IMR-90 (cell line): Measurements from ENCODE around the gene TMPRSS9. TPM values are rescaled to one million over a fixed set of nuclear protein-coding genes. Genes with fewer than 3 reads are reported as not detected.

ENCODE experiments used
- ATAC-seq: fragments of 200-7000 bp; cut with Tn5 transposase; 2 replicates; pipeline ENCODE4 v1.9.1; 2020; ENCODE audit warnings: low read depth, mild to moderate bottlenecking, moderate library complexity
- BruUV-seq: library from RNA; stranded (reverse); fragments of 400-500 nt; replicated peaks from 2 replicates; lab custom pipeline; 2021; lab: Mats Ljungman, UMichigan
- CTCF ChIA-PET: fragments of 300-600 bp; formaldehyde crosslinking; extraction: SDS; loops from one replicate; lab custom pipeline; 2021; ENCODE audit warnings: antibody characterized with exemption; lab: Yijun Ruan, JAX
- POLR2A ChIA-PET: fragments of 300-600 bp; sonication (Branson Sonifier 250); formaldehyde crosslinking; loops from one replicate; lab custom pipeline; 2022; ENCODE audit warnings: antibody characterized with exemption; ENCODE audit not compliant: unreplicated experiment; lab: Charles Lee
- DNase-seq: peaks from one replicate; pipeline ENCODE4 v3.0.0; 2013
- H2AFZ ChIP-seq: replicated peaks from 2 replicates; pipeline ENCODE3; 2013; ENCODE audit warnings: low read length, mild to moderate bottlenecking; ENCODE audit not compliant: poor library complexity
- H2AK5ac ChIP-seq: 2 replicates; pipeline ENCODE4 v1.6.1; 2013; ENCODE audit warnings: low read depth, low read length, inconsistent platforms
- H2AK9ac ChIP-seq: replicated peaks from 2 replicates; pipeline ENCODE3; 2013; ENCODE audit warnings: mild to moderate bottlenecking, low read depth, low read length, moderate library complexity; ENCODE audit not compliant: poor library complexity
- H2BK120ac ChIP-seq: 2 replicates; pipeline ENCODE4 v1.6.1; 2013; ENCODE audit warnings: low read depth, low read length, inconsistent platforms
- H2BK15ac ChIP-seq: 3 replicates; pipeline ENCODE4 v1.6.1; 2013; ENCODE audit warnings: low read depth, low read length, inconsistent platforms
- H2BK20ac ChIP-seq: 2 replicates; pipeline ENCODE4 v1.6.1; 2013; ENCODE audit warnings: low read depth, mild to moderate bottlenecking, inconsistent platforms, low read length, moderate library complexity
- H2BK5ac ChIP-seq: 2 replicates; pipeline ENCODE4 v1.6.1; 2013; ENCODE audit warnings: mild to moderate bottlenecking, low read depth, low read length, inconsistent platforms; ENCODE audit not compliant: poor library complexity, severe bottlenecking
- H3K14ac ChIP-seq: replicated peaks from 2 replicates; pipeline ENCODE4 v1.6.1; 2013; ENCODE audit warnings: low read depth, low read length, inconsistent platforms
- H3K18ac ChIP-seq: 2 replicates; pipeline ENCODE4 v1.6.1; 2013; ENCODE audit warnings: low read depth, low read length, control low read depth
- H3K23ac ChIP-seq: 2 replicates; pipeline ENCODE4 v1.6.1; 2013; ENCODE audit warnings: low read depth, low read length, inconsistent platforms
- H3K27ac ChIP-seq: 2 replicates; pipeline ENCODE4 v1.5.1; 2013; ENCODE audit warnings: mild to moderate bottlenecking, control low read depth, low read length; ENCODE audit not compliant: insufficient read depth
- H3K27me3 ChIP-seq: 2 replicates; pipeline ENCODE4 v1.6.1; 2013; ENCODE audit warnings: low read length; ENCODE audit not compliant: control insufficient read depth, insufficient read depth
- H3K36me3 ChIP-seq: 2 replicates; pipeline ENCODE4 v1.6.1; 2013; ENCODE audit warnings: low read length, mixed read lengths; ENCODE audit not compliant: control insufficient read depth, insufficient read depth
- H3K4ac ChIP-seq: 2 replicates; pipeline ENCODE4 v1.6.1; 2013; ENCODE audit warnings: low read depth, low read length, inconsistent platforms
- H3K4me1 ChIP-seq: 2 replicates; pipeline ENCODE4 v1.6.1; 2013; ENCODE audit warnings: low read length, mixed read lengths; ENCODE audit not compliant: control insufficient read depth, insufficient read depth
- H3K4me2 ChIP-seq: 2 replicates; pipeline ENCODE4 v1.6.1; 2013; ENCODE audit warnings: low read depth, mild to moderate bottlenecking, control low read depth, low read length, moderate library complexity
- H3K4me3 ChIP-seq: 2 replicates; pipeline ENCODE4 v1.5.1; 2013; ENCODE audit warnings: low read depth, mild to moderate bottlenecking, control low read depth, low read length, moderate library complexity; ENCODE audit not compliant: insufficient read depth
- H3K56ac ChIP-seq: 2 replicates; pipeline ENCODE4 v1.6.1; 2013; ENCODE audit warnings: low read length, inconsistent platforms; ENCODE audit not compliant: insufficient read depth; ENCODE audit errors: extremely low read depth
- H3K79me1 ChIP-seq, 2 experiments: 2 replicates each; pipeline ENCODE4 v1.6.1; 2013; ENCODE audit warnings: low read length in 2 of 2, inconsistent platforms in 1 of 2, low read depth in 1 of 2
- H3K9ac ChIP-seq: 2 replicates; pipeline ENCODE4 v1.6.1; 2013; ENCODE audit warnings: low read depth, low read length, control low read depth
- H3K9me1 ChIP-seq: 2 replicates; pipeline ENCODE4 v1.6.1; 2013; ENCODE audit warnings: low read length, inconsistent platforms; ENCODE audit not compliant: insufficient read depth
- H3K9me3 ChIP-seq: 2 replicates; pipeline ENCODE4 v1.6.1; 2013; ENCODE audit warnings: low read length; ENCODE audit not compliant: control insufficient read depth, insufficient read depth
- H4K20me1 ChIP-seq: 2 replicates; pipeline ENCODE4 v1.6.1; 2013; ENCODE audit warnings: low read length, inconsistent platforms; ENCODE audit not compliant: insufficient read depth
- H4K5ac ChIP-seq: 2 replicates; pipeline ENCODE4 v1.6.1; 2013; ENCODE audit warnings: mild to moderate bottlenecking, low read depth, low read length, control low read depth
- H4K8ac ChIP-seq, 2 experiments: 2 replicates each; pipeline ENCODE4 v1.6.1; 2013; ENCODE audit warnings: low read depth in 2 of 2, low read length in 2 of 2, control low read depth in 1 of 2, inconsistent platforms in 1 of 2
- H4K91ac ChIP-seq: 2 replicates; pipeline ENCODE4 v1.6.1; 2013; ENCODE audit warnings: low read depth, low read length, inconsistent platforms; ENCODE audit not compliant: insufficient read depth
- CTCF ChIP-seq: conservative IDR thresholded peaks from 2 replicates; pipeline ENCODE4 v1.5.1; 2012; ENCODE audit warnings: mild to moderate bottlenecking, low read depth, low read length, improper control_type of control experiment
- WGBS, 2 experiments: methylation state at CpG; one replicate each; pipeline versions ENCODE4 v1.1.5 to v1.1.7; 2013; ENCODE audit warnings: missing lambda C conversion rate in 2 of 2; ENCODE audit not compliant: insufficient read length in 1 of 2; ENCODE audit errors: extremely low coverage in 2 of 2; 5-methylcytosine and 5-hydroxymethylcytosine counted together
- dilution Hi-C: fragments of 300-500 bp; cut with HindIII; formaldehyde crosslinking; loops from one replicate; pipeline ENCODE4 v1.14.3; 2018; ENCODE audit warnings: low sequenced_read_pairs; ENCODE audit not compliant: unreplicated experiment
- in situ Hi-C: fragments of 300-500 bp; cut with MboI; formaldehyde crosslinking; loops from 3 replicates; pipeline ENCODE4 v1.14.3; 2019; ENCODE audit warnings: low sequenced_read_pairs, inconsistent platforms, mixed read lengths
- intact Hi-C: fragments of 100-400 bp; cut with micrococcal nuclease; formaldehyde crosslinking; loops from 2 replicates; pipeline ENCODE4 v1.10.0; 2022
- polyA plus RNA-seq, 3 experiments: library from polyadenylated mRNA; depleted of rRNA; stranded (reverse); fragments of >200 nt; gene quantifications; 2 replicates each; pipeline ENCODE4 v1.2.3, GENCODE V29; 2012; ENCODE audit warnings: low replicate concordance in 1 of 3
- total RNA-seq: library from RNA; depleted of rRNA; stranded (reverse); fragments of >200 nt; gene quantifications from 2 replicates; pipeline ENCODE4 v1.2.3, GENCODE V29; 2012

TMPRSS9 gene
- total and polyA plus RNA-seq, 2 of the 4 experiments (the other 2 are of a cell fraction), result not detected

GRCh38 chr19:2428756-2429711 lies 69.0 kb downstream of the TMPRSS9 start:
- H3K4me1 ChIP-seq, result peaks cover 12% of the 10 kb centered on the region
- no peak overlapping the region for H3K23ac ChIP-seq
- H4K20me1 ChIP-seq, result peaks cover 29% of the 10 kb centered on the region
- no peaks in the 10 kb centered on the region for H3K9me3 ChIP-seq
- intact Hi-C loops (no loop called here), dilution Hi-C loops (no loop called here), in situ Hi-C loops (no loop called here)
- 0 out of 2 replicates have a peak overlapping the region, but pooled peaks have one; percentile 39 for H3K4ac ChIP-seq
- no peak overlapping the region for H3K14ac ChIP-seq
- ChIA-PET CTCF (no interaction called here), POLR2A (no interaction called here)
- no peak overlapping the region for H2BK120ac ChIP-seq
- no peak for ATAC-seq
- no peak overlapping the region for H2BK15ac ChIP-seq
- no peaks in the 10 kb centered on the region for H3K27me3 ChIP-seq
- peaks cover 15 to 42% of the 10 kb centered on the region in 2 experiments; a peak in 3 of 4 replicates for H3K79me1 ChIP-seq
- H3K56ac ChIP-seq, result no peak overlapping the region
- no TSS peak for BruUV-seq
- H2BK5ac ChIP-seq, result no peak overlapping the region
- H2AK9ac ChIP-seq, result peak overlapping the region; percentile 85
- no peak overlapping the region for H2BK20ac ChIP-seq
- peaks cover 22% of the 10 kb centered on the region; the same call in 1 of the 2 replicates for H3K36me3 ChIP-seq
- WGBS, 2 experiments, result 85% methylated on average over 7 of the region's 37 CpGs; no CpG with 5 or more reads in 1 of the 2 experiments
- peak overlapping the region; percentile 21 for H2AFZ ChIP-seq
- peak overlapping the region; percentile 75 to 77; a peak in 3 of 4 replicates for H4K8ac ChIP-seq
- no peaks in the 10 kb centered on the region; the same call in 1 of the 2 replicates for H3K9me1 ChIP-seq
- no peak overlapping the region for H3K9ac ChIP-seq
- H3K4me2 ChIP-seq, result no peak overlapping the region
- no peak overlapping the region; the same call in 1 of the 2 replicates for H4K5ac ChIP-seq
- H3K18ac ChIP-seq, result no peak overlapping the region
- DNase-seq, result no peak
- H2AK5ac ChIP-seq, result peak overlapping the region; percentile 4; the same call in 1 of the 2 replicates
- no peak overlapping the region; the same call in 1 of the 2 replicates for H4K91ac ChIP-seq
- TF ChIP-seq CTCF, result no peak
- H3K27ac ChIP-seq, result no peak overlapping the region; the same call in 1 of the 2 replicates
- no peak overlapping the region for H3K4me3 ChIP-seq
